GM12865 (cell line): ENCODE results near the gene RBM42.
"Not testable (repeated sequence)": the region's sequence is repeated elsewhere in the genome, so short reads cannot be mapped to it uniquely, and the experiment has no call there.

Experiments used
- DNase-seq: peaks from one replicate; pipeline ENCODE4 v3.0.0; 2010; ENCODE audit warnings: low read depth
- H3K4me3 ChIP-seq: 2 replicates; pipeline ENCODE4 v1.5.1; 2011; ENCODE audit warnings: mild to moderate bottlenecking, low read depth, low read length, control low read depth
- CTCF ChIP-seq: IDR thresholded peaks from 2 replicates; pipeline ENCODE4 v1.5.1; 2011; ENCODE audit warnings: low read length, control low read depth, low read depth, inconsistent platforms; ENCODE audit not compliant: insufficient read depth; ENCODE audit errors: missing control alignments

The RBM42 gene

GRCh38 chr19:35628565-35629331 lies at the start of gene RBM42:
Gene RBM42 (plus strand): TSS chr19:35629036. CDS start chr19:35629154, 118 bp downstream.
- no peak for TF ChIP-seq CTCF
- H3K4me3 ChIP-seq = peak within 1 kb of the TSS; percentile 75
- peak; percentile 99 for DNase-seq

- TF ChIP-seq CTCF = no peak
- no peak overlapping the region for H3K4me3 ChIP-seq
- no peak for DNase-seq
These were observed 46.1 kb upstream of the RBM42 start for GRCh38 chr19:35582760-35583159.

GRCh38 chr19:35585848-35586247 lies 43.0 kb upstream of the RBM42 start, which contains the start of gene PMIS2:
Gene PMIS2 (plus strand): TSS chr19:35586173. CDS start chr19:35586260, 87 bp downstream.
- DNase-seq = peak; percentile 21
- no peak for TF ChIP-seq CTCF
- H3K4me3 ChIP-seq = no peak within 1 kb of the TSS

GRCh38 chr19:35587321-35587720 lies 41.5 kb upstream of the RBM42 start:
- TF ChIP-seq CTCF = no peak
- DNase-seq = no peak
- H3K4me3 ChIP-seq = no peak overlapping the region

GRCh38 chr19:35590875-35591274 lies 38.0 kb upstream of the RBM42 start:
- no peak for DNase-seq
- no peak for TF ChIP-seq CTCF
- no peak overlapping the region for H3K4me3 ChIP-seq

GRCh38 chr19:35592226-35592625 lies 36.6 kb upstream of the RBM42 start:
- peak; percentile 68 for TF ChIP-seq CTCF
- no peak overlapping the region for H3K4me3 ChIP-seq
- peak; percentile 76 for DNase-seq

- not testable (repeated sequence) for H3K4me3 ChIP-seq, DNase-seq
These were observed 33.8 kb upstream of the RBM42 start for GRCh38 chr19:35595026-35595425.
